DMS79 (cell line): ENCODE results near the gene BLVRB.
"Not testable (repeated sequence)": the region's sequence is repeated elsewhere in the genome, so short reads cannot be mapped to it uniquely, and the experiment has no call there.

Experiments
- DNase-seq: peaks from one replicate; lab custom pipeline; 2025; lab: John Stamatoyannopoulos, UW

The BLVRB gene

DNA sequence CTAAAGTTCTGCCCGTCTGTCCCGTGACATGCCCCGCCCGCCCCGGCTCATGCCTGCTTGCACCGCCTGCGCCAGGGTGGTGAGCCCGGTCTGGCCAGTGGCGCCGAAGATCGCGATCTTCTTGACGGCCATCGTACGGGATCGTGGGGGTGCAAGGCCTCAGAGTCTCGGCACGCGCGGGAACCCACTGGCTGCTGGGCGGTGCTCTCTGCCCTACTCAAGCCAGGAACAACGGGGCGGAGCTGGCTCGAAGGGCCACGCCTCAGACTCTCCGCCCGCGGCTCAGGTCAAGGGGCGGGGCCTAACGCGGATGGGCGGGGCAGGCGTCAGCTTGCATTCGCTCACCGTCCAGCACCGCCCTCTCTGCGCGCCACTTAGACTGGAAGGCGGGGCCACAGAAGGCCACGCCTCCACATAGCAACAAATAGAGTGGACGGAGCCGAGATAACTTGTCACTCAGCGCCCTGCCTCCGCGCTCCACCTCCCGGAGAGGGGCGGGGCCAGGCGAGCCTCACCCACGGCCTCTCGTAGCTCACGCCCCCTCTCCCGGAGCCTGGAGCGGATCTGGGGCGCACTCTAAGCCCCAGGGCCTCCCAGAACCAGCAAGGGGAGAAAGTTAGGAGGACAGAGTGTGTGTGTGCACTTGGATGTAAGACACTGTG is at the start of gene BLVRB:
TSS of gene BLVRB (minus strand) at position 189 of the 662 bp plus-strand sequence. CDS start at position 132, 57 bp downstream.
- DNase-seq, result peak; percentile 89

DNA sequence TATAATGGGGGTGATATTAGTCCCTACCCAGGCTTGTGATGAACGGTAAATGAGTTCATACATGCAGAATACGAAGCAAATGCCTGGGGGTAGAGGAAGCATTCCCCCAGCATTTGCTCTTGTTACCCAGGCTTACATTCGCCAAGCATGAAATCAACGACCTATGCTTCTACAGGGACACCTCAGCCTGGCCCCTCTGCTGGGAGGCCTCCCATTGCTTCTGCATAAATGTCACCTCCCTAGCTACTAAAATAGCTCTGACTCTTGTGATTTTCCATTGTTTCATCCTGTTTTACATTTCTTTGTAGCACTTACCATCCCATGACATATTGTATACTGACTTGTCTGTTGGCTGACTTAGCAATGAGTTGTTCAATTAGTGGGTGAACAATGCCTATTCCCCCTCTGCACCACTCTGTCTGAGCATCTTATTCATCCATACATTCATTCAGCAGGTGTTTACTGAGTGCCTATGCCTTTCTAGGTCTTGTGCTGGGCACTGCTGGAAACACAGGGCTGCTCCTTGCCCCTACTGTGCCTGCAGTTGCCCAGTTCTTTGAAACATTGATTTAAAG is 48.3 kb upstream of the BLVRB start:
- DNase-seq, result no peak

DNA sequence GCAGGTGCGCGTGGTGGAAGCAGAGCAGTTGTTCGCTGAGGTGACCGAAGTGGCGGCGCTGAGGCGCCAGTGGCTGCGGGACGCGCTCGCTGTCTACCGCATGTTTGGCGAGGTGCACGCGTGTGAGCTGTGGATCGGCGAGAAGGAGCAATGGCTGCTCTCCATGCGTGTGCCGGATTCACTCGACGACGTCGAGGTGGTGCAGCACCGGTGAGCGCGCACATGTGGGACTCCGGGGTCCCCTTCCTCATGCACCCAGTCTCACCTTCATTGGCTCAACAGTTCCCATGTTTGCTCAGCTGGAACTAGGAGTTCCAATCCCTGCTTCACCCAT is 47.8 kb upstream of the BLVRB start:
- DNase-seq, result no peak

DNA sequence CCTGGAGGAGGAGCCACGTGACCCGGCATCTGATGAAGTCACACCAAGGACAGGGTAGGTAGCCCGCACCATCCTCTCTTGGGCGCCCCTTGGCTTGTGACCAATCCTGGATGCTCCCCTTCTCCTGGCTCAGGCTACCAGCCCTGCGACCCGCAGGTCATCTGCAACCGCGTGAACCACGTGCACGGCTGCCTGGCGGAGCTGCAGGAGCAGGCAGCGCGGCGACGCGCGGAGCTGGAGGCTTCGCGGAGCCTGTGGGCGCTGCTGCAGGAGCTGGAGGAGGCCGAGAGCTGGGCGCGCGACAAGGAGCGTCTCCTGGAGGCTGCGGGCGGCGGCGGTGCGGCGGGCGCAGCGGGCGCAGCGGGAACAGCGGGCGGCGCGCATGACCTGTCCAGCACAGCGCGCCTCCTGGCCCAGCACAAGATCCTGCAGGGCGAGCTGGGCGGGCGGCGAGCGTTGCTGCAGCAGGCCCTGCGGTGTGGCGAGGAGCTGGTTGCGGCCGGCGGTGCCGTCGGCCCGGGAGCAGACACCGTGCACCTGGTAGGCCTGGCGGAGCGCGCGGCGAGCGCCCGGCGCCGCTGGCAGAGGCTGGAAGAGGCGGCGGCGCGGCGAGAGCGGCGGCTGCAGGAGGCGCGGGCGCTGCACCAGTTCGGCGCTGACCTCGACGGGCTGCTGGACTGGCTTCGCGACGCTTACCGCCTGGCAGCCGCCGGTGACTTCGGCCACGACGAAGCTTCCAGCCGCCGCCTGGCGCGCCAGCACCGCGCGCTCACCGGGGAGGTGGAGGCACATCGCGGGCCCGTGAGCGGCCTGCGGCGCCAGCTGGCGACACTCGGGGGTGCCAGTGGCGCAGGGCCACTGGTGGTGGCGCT is 47.2 kb upstream of the BLVRB start:
- peak; percentile 9 for DNase-seq

GRCh38 chr19:40512110-40512472 is 46.5 kb upstream of the BLVRB start:
- DNase-seq, result no peak

- DNase-seq, result no peak
Observed at GRCh38 chr19:40511487-40511886, 45.9 kb upstream of the BLVRB start.

DNA sequence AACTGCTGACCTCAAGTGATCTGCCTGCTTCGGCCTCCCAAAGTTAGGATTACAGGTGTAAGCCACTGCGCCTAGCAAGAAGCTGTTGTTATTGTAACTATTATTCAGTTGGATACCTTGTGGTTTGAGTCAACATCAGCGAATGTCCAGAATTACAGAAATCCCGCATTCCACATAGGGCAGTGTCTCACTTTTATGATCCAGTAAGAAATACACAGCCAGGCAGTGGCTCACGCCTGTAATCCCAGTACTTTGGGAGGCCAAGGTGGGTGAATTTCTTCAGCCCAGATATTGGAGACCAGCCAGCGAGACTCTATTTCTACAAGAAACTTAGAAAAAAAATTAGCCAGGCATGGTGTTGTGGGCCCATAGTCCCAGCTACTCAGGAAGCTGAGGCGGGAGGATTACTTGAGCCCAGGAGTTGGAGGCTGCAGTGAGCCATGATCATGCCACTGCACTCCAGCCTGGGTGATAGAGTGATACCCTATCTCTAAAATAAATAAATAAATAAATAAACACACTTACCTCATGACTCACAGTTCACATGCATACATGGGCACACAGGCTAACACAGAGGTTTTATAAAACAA is 45.1 kb upstream of the BLVRB start:
- DNase-seq, result no peak

DNA sequence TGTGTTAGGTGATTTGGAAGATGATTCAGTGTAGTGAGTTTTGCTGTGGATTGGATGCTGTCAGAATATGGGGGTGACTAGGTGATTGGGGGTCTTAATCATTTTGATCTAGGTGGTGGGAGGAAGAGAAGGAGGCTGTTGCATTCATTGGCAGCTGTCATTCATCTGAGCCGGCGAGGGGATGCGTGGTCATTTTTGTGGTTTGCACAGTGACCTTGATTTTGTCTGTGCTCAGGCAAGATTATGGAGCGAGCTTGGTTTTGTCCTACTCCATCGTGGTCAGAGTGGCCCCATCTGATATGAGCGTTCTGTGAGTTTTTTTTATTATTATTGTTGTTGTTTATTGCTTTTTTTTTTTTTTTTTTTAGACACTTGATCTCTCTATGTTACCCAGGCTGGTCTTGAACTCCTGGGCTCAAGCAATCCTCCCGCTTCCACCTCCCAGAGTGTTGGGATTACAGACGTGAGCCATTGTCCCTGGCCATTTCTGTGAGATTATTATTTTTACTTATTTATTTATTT is 43.3 kb upstream of the BLVRB start:
- no peak for DNase-seq

DNA sequence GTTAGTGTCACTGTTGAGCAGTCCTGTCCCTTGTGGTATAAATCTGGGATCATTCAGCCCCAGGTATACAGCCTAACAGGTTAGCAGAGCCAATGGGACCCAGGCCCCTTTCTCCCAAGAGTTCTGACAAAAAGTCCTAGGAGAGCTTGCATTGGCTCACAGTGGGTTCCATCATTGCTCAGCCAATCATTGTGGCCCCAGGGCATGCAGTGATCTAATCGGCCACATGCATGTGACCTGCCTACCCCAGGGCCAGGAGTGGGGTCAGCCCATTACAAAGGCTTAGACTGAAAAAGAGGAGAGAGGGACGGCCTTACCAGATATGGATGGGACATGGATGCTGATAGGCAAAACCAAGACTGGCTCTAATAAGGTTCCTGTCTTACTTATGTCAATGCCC is 42.3 kb upstream of the BLVRB start:
- no peak for DNase-seq

DNA sequence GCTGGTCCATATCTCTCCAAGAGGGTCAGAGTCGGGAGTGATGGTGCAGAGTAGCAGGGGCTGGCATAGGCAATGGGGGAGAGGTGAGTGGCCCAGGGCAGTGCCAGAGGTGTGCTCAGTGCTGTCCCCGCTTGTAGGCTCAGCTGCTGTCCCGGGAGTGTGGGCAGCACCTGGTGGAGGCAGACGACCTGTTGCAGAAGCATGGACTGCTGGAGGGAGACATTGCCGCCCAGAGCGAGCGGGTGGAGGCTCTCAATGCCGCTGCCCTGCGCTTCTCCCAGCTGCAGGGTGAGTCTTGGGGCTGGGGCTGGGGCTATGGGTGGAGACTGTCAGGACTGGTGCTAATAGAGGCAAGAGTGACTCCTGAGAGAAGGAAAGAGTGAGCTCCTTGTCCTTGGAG is 40.6 kb upstream of the BLVRB start:
- no peak for DNase-seq

- DNase-seq, result peak; percentile 49
Observed at GRCh38 chr19:40503320-40503695, 37.8 kb upstream of the BLVRB start.

- peak; percentile 18 for DNase-seq
Observed at GRCh38 chr19:40502647-40503319, 37.2 kb upstream of the BLVRB start.

DNA sequence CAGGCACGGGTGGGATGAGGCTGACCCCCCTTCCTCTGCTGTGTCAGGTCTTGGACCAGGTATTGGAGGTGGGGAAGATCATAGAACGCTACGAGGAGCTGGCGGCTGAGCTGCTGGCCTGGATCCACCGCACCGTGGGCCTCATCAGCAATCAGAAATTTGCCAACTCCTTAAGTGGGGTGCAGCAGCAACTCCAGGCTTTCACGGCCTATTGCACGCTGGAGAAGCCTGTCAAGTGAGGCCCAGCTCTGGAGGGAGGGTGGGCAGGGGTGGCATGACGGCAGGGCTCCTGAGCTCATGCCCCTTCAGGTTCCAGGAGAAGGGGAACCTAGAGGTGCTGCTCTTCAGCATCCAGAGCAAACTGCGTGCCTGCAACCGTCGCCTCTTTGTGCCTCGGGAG is 36.5 kb upstream of the BLVRB start:
- peak; percentile 77 for DNase-seq

DNA sequence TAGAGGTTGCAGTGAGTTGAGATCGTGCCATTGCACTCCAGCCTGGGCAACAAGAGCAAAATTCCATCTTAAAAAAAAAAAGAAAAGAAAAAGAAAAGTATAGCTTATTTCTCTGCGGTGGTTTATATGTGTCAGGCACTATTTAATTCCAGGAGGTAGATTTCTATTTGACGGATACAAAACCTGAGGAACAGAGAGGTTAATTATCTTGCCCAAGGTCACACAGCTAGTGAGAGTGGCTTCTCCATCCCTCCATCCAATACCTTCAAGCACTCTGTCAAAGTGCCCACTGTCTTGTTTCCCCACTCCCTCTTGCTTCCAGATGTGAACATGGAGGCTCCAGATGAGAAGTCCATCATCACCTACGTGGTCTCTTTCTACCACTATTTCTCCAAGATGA is 36.1 kb upstream of the BLVRB start:
- no peak for DNase-seq

- not testable (repeated sequence) for DNase-seq
Observed at GRCh38 chr19:40500678-40501530, 35.4 kb upstream of the BLVRB start.

GRCh38 chr19:40499320-40499719 is 33.8 kb upstream of the BLVRB start:
- DNase-seq, result no peak

- no peak for DNase-seq
Observed at GRCh38 chr19:40497214-40497613, 31.7 kb upstream of the BLVRB start.

- no peak for DNase-seq
Observed at GRCh38 chr19:40494191-40494838, 28.8 kb upstream of the BLVRB start.

DNA sequence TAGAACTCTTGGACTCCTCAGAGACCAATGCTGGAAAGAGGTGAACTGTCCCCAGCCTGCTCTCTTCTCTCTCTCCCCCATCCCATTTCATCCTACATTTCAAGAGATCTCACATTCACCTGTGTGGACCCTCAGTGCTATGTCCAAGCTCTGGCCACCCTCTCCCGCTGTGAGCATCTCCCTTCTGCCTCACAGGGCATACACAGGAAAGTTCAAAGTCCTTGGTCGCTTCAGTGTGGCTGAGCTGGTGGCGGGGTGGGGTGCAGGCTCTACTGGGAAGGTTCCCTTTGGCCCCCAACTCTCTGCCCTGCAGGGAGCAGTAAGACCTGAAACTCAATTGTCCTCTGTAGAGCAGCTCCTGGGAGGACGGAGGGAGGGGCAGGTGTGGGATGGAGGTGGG is 28.2 kb upstream of the BLVRB start:
- no peak for DNase-seq

DNA sequence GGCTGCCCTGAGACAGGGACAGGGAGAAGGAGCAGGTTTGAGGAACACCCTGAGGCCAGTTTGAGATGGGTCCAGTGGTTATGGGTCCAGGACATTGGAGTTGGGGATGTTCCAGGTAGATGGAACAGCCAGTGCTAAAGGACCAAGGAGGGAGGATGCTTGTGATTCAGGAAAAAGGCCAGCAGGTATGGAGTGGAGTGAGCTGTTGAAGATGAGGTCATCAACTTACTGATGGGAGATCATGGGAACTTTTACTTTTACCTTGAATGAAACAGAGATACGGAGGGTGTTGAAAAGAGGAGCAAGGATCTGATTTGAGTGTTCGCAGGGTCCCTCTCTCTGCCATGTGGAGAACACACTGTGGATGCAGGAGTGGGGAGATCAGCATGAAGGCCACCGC is 26.7 kb upstream of the BLVRB start:
- no peak for DNase-seq

- DNase-seq, result no peak
Observed at GRCh38 chr19:40489882-40490230, 24.3 kb upstream of the BLVRB start.
